Heart left ventricle (tissue), 13 donors: ENCODE measurements around the gene SH2D2A.

Experiments
- POLR2A ChIP-seq, 2 donors: fragments of 450-650 bp; IDR thresholded peaks; one replicate each; pipeline ENCODE4 v1.6.1; 2017; ENCODE audit warnings: antibody characterized with exemption in 2 of 2, mild to moderate bottlenecking in 2 of 2, moderate library complexity in 2 of 2
- TF ChIP-seq, protein P1 (sequence below), 12 donors: fragments of 200-600 bp; sonication (generic) in 4 of 12; IDR thresholded peaks; one replicate each; pipeline versions ENCODE4 v1.5.0 to v1.8.0; 2018 to 2022; ENCODE audit warnings: antibody characterized with exemption in 12 of 12, mild to moderate bottlenecking in 5 of 12
- donor health status: ischemic (EF 13 %, LVEDD 7.1; RV severe dilation, severe dysfunction).
- donor health status: DM: no; HTN: yes; CAD: no.
- donor health status: DM: no; HTN: no; CAD: no.
- donor health status: ischemic (EF 25% LVEDD 6.9; RV normal size, moderate dysfunction).
- donor health status: ischemic (EF 25% LVEDD 5.7; RV mildly dilated, moderate dysfunction).
- donor health status: ischemic (EF 35%, LVEDD 5.7; RV mildly dilated, moderate dysfunction).
- donor health status: nonischemic (EF 11% LVEDD 7.7; RV severe dilation, severe dysfunction).
- donor health status: DM: yes; HTN: yes; CAD: no.
- donor health status: PGD.
- donor health status: ischemic (EF 29% LVEDD 5.4; RV normal size, mild dysfunction).
- donor health status: nonischemic (EF 23%, LVEDD 6.1; RV moderate dilation, normal function).

DNA sequence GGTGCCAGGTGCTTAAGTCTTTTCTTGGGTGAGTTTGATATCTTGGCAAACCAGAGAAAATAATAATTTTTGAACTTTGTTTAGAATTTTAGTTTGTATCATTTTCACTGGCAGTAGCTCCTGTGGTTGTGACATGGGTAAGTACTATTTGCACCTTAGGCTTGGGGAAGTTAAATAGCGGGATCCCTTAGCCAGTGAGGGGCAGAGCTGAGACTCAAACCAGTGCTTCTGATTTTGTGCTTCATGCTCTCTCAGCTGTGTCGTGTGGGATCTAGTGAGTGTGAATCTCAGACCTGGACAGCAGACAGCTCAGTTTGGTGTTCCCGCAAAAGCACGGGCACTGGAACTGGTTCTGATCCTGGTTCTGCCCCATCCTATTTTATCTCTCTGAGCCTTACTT lies 39.7 kb downstream of the SH2D2A start:
- TF ChIP-seq, protein P1, sequence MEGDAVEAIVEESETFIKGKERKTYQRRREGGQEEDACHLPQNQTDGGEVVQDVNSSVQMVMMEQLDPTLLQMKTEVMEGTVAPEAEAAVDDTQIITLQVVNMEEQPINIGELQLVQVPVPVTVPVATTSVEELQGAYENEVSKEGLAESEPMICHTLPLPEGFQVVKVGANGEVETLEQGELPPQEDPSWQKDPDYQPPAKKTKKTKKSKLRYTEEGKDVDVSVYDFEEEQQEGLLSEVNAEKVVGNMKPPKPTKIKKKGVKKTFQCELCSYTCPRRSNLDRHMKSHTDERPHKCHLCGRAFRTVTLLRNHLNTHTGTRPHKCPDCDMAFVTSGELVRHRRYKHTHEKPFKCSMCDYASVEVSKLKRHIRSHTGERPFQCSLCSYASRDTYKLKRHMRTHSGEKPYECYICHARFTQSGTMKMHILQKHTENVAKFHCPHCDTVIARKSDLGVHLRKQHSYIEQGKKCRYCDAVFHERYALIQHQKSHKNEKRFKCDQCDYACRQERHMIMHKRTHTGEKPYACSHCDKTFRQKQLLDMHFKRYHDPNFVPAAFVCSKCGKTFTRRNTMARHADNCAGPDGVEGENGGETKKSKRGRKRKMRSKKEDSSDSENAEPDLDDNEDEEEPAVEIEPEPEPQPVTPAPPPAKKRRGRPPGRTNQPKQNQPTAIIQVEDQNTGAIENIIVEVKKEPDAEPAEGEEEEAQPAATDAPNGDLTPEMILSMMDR (IDR thresholded peaks at IDR 0.05) = no peak
- no peak for TF ChIP-seq POLR2A (IDR thresholded peaks at IDR 0.05)
